ENCODE results near the gene ROBO3.

DNA sequence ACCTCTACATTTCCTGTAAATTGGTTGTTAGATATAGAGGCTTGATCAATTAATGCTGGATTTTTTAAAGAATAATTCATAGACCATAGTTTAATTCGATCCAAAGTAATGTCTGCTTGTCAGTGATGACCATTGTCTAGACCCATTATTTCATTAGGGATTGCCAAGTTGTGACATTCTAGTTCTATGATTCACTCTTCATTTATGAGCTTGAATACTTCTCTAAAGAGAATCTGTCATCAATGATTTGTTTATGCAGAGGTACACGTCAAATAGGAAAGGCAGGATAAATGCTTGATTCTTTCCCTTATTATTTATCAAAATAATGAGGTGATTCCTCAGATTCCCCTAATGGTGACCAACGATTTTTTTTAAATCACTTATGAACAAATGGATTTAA, 24.0 kb upstream of the ROBO3 start:
- TF ChIP-seq, protein P1, sequence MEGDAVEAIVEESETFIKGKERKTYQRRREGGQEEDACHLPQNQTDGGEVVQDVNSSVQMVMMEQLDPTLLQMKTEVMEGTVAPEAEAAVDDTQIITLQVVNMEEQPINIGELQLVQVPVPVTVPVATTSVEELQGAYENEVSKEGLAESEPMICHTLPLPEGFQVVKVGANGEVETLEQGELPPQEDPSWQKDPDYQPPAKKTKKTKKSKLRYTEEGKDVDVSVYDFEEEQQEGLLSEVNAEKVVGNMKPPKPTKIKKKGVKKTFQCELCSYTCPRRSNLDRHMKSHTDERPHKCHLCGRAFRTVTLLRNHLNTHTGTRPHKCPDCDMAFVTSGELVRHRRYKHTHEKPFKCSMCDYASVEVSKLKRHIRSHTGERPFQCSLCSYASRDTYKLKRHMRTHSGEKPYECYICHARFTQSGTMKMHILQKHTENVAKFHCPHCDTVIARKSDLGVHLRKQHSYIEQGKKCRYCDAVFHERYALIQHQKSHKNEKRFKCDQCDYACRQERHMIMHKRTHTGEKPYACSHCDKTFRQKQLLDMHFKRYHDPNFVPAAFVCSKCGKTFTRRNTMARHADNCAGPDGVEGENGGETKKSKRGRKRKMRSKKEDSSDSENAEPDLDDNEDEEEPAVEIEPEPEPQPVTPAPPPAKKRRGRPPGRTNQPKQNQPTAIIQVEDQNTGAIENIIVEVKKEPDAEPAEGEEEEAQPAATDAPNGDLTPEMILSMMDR (IDR thresholded peaks at IDR 0.05) = no peak
- TF ChIP-seq EZH2 (IDR thresholded peaks at IDR 0.05; ENCODE audit: borderline replicate concordance, insufficient read depth, low read depth, low read length, poor library complexity, severe bottlenecking) = no peak
